Measurements from ENCODE around the gene DDX24. TPM values are rescaled to one million over a fixed set of nuclear protein-coding genes. Genes with fewer than 3 reads are reported as not detected.
"Not testable (repeated sequence)": the region's sequence is repeated elsewhere in the genome, so short reads cannot be mapped to it uniquely, and the experiment has no call there.

DDX24 gene
- polyA plus RNA-seq, 4 donors: 154 to 169 (median 159) TPM

- no peak for DNase-seq (ENCODE audit: low read depth in 4 of 4, low spot score in 3 of 4)
Observed at GRCh38 chr14:94088516-94088915, 7.5 kb upstream of the DDX24 start.

GRCh38 chr14:94087891-94088290 is 6.9 kb upstream of the DDX24 start:
- DNase-seq (ENCODE audit: low read depth in 4 of 4, low spot score in 3 of 4): no peak

DNA sequence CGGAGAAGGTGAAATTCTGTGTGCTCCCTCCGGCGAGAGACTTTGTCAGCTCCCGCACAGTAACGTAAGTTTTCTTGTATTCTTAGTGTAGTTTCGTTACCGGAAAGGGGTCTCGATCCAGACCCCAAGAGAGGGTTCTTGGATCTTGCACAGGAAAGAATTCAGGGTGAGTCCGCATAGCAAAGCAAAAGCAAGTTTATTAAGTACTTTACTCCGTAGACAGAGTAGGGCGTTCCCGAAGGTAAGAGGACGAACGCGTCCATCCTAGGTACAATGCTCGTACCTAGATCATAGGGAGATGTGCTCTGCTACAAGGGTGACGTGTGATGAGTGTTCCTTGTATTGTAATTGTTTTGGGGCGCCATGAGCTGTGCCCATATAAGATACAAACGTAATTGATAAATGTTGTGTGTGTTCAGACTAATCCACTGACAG is 401 bp upstream of the DDX24 start:
- DNase-seq (ENCODE audit: low read depth in 4 of 4, low spot score in 3 of 4): no peak

DNA sequence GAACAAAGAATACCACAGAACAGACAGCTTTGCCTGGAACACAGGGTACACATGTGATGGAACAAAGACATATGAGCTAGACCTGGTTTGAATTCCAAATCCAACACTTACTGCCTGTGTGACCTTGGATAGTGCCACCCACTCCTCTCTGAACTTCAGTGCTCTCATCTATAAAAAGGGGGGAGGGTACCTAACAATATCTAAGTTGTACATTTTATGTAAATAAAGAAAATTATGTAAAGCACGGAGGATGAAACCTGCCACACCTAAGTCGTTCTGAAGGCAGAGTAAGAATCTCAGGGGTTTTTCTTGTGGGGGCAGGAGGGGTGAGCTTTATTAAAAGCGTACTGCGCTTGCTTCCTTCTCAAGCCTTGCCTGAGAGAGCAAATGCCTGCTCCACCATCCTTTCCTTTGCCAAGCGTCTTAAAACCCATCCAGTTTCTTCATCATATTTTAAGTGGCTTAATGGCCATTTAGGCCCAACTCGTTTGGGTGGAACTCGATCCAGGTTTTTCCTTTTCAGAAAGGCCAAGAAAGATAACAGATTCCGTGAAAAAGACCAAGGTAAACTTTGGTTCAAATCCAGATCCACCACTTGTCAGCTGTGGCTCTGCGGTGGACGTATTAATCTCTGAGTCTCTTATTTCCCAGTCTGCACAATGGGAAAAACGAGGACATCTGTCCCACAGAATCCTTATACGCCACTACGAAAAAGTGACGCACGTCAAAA is 946 bp downstream of the DDX24 start:
- peak in 1 of 4 donors; percentile 18 for DNase-seq (ENCODE audit: low read depth in 4 of 4, low spot score in 3 of 4)

- no peak for DNase-seq (ENCODE audit: low read depth in 4 of 4, low spot score in 3 of 4)
Observed at GRCh38 chr14:94077823-94078222, 3.2 kb downstream of the DDX24 start.

GRCh38 chr14:94077111-94077821 is 3.7 kb downstream of the DDX24 start:
- DNase-seq (ENCODE audit: low read depth in 4 of 4, low spot score in 3 of 4): no peak

- DNase-seq (ENCODE audit: low read depth in 4 of 4, low spot score in 3 of 4): no peak
Observed at GRCh38 chr14:94075008-94075407, 6.0 kb downstream of the DDX24 start.

DNA sequence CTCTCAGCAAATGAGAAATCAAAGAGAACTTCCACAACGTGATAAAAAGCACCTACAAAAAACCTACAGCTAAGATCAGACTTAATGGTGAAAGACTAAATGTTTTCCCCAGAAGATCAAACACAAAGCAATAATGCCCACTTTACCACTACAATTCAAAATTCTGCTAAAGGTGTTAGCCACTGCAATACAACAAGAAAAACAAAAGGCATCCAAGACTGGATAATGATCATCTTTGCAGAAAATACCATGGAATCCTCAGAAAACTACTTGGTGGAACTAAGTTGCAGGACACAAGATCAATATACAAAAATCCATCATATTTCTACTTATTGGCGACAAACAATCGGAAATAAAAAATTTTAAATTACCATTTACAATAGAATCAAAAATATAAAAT is 6.5 kb downstream of the DDX24 start:
- no peak for DNase-seq (ENCODE audit: low read depth in 4 of 4, low spot score in 3 of 4)

DNA sequence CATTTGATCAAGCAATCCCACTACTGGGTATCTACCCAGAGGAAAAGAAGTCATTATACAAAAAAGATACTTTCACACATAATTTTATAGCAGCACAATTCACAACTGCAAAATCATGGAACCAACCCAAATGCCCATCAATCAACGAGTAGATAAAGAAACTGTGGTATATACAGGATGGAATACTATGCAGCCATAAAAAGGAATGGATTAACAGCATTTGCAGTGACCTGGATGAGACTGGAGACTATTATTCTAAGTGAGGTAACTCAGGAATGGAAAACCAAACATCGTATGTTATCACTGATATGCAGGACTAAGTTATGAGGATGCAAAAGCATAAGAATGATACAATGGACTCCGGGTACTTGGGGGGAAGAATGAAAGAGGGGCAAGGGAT is 8.9 kb downstream of the DDX24 start:
- not testable (repeated sequence) for DNase-seq (ENCODE audit: low read depth in 4 of 4, low spot score in 3 of 4)

DNA sequence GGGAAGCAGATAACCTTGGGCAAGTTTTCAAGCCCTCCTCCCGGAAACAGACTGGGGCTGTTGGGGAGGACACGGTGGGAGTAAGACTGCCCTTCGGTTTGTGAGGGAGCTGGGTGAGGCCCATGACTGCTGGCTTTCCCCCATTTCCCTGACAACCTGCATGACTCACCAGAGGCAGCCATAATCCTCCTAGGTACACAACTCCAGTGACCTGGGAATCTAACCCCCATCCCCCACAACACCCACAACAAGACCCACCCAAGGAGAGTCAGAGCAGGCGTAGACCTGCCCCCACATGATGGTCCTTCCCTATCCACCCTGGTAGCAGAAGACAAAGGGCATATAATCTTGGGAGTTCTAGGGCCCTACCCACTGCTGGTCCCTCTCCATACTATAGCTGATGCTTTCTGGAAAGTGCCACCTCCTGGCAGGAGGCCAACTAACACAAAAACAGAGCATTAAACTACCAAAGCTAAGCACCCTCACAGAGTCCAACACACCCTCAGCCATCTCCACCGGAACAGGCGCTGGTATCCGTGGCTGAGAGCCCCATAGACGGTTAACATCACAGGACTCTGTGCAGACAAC is 14.8 kb downstream of the DDX24 start:
- DNase-seq (ENCODE audit: low read depth in 4 of 4, low spot score in 3 of 4): no peak

DNA sequence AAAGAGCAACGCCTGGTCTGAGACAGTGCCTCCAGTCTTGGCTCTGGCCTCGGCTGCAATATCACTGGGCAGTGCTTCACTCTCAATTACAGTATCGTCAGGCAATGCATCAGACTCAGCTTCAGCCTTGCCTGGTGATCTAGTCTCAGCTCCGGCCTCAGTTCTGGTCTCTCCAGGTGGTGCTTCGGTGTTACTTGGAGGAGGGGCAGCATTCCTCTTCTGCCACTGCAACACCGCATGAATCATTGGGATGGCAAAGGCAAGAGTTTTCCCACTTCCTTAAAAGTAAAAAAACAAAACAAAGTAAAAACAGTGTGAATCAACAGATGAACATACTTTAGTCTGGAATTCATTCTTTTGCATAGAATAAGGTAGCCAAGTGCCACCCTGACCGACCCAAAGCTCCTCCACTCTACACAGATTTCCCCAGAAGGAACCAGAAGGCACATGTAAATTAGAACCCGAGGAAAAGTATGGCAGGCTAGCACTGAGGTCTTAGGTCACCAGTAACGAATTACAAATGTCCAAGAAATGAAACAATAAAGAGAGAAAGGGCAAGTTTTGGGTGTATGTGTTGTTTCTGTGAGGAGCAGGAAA is 18.6 kb downstream of the DDX24 start:
- no peak for DNase-seq (ENCODE audit: low read depth in 4 of 4, low spot score in 3 of 4)

DNA sequence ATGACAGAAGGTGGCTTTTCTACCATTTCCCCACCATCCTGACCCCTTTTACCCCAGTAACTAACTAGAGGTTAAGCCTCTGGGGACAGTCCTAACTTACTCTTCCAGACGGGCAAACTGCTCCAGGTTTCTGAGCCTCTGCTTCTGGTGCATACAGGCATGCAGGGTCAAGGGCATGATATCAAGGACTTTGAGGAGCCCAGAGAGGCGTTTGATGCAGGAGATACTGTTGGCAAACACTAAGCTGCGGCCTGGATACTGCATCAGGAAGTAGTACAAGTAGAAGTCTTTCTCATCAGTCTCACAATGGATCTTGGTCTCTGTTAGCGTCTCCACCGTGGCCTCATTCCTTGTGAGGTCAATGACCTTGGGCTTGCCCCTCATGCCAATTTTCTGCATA is 21.0 kb downstream of the DDX24 start:
- no peak for DNase-seq (ENCODE audit: low read depth in 4 of 4, low spot score in 3 of 4)

DNA sequence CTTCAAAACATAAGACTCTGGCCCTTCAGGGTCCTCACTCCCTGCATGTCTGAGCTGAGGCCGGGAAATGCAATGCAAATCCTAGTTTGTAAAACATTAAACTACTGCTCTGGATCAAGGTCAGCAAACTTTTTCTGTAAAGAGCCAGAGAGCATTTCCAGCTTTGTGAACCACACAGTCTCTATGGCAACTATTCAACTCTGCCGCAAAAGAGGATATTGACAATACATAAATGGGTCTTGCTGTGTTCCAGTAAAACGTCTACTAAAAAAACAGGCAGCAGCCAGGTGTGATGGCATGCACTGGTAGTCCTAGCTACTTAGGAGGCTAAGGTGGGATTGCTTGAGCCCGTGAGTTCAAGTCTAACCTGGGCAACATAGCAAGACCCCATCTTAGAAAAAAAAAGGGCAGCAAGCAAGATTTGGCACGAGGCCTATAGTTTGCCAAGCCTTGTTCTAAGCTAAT is 22.3 kb downstream of the DDX24 start:
- no peak for DNase-seq (ENCODE audit: low read depth in 4 of 4, low spot score in 3 of 4)

GRCh38 chr14:94058128-94058673 is 22.8 kb downstream of the DDX24 start:
- no peak for DNase-seq (ENCODE audit: low read depth in 4 of 4, low spot score in 3 of 4)

GRCh38 chr14:94056579-94057308 is 24.3 kb downstream of the DDX24 start:
- no peak for DNase-seq (ENCODE audit: low read depth in 4 of 4, low spot score in 3 of 4)

DNA sequence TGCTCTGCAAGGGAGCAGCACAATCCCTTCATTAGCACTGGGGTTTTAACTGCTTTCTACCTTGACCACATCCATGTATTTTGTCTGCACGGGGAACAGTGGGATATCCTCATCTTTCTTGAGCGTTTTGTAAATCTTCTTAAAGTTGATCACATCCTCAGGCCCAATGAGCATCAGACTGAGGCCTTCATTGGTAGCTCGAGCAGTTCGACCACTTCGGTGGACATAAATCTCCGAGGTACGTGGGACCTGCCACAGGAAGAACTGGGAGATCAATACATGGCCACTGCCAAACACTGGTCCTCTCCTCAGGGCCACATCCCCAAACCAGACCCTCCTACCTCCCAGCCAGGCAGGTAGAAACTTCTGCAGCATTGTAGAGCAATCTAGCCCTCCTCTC is 26.1 kb downstream of the DDX24 start:
- DNase-seq (ENCODE audit: low read depth in 4 of 4, low spot score in 3 of 4): no peak

DNA sequence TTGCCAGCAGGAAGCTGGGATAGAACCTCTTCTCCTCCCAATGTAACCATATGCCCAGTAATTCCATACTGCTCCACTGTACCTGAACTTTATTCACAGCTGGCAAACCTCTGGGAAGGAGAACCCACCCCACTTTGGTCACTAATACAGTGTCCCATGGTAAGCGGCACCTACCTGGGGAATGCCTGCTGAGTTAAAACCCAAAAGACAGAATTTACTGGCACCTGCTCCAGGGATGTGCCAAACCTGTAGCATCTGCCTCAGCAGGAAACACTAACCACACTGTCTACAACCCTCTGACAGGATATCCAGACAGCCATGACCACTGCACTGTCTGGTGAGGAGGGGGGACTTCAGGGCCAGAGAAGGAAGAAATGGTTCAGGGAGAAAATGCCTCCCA is 26.6 kb downstream of the DDX24 start:
- DNase-seq (ENCODE audit: low read depth in 4 of 4, low spot score in 3 of 4): no peak

- no peak for DNase-seq (ENCODE audit: low read depth in 4 of 4, low spot score in 3 of 4)
Observed at GRCh38 chr14:94052662-94053061, 28.3 kb downstream of the DDX24 start.

DNA sequence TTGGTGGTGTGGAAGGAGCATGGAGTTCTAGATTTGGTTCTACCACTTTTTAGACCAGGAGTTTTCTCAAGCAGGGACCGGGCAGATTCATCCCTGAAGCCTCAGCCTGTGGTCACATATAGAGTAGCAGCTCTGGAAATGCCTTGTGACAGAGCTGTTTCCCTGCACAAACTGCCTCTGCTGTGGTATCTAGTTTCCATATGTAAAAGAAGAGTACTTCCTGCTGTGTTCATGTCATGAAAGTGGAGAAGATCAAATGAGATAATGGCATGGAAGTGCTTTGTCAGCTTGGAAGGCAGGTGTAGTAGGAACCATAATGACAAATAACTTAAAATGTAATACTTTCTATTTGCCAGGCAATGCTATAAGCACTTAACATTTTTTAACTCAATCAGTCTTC is 28.8 kb downstream of the DDX24 start:
- DNase-seq (ENCODE audit: low read depth in 4 of 4, low spot score in 3 of 4): no peak

DNA sequence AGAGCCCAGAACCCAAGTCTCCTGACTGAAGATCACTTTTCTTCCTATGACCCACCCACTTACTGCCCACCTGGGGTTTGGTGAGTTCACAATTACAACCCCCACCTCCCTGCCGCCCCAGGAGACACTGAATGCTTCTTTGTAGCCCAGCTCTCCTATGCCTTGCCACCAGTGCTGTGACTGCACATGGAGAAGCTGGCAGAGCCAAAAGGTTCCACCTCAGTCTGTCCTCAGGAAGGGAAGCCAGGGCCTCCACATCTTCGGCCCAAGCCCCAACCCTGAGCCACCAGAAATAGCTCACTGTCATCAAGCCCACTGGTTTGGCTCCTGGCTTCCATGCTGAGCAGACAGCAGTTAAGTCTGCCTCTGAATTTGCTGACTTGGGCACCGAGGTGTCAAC is 29.2 kb downstream of the DDX24 start:
- DNase-seq (ENCODE audit: low read depth in 4 of 4, low spot score in 3 of 4): no peak

Measured in right renal pelvis (tissue), 4 donors.